ENCODE measurements around the gene HPX. TPM values are rescaled to one million over a fixed set of nuclear protein-coding genes. Genes with fewer than 3 reads are reported as not detected.
"Not testable (repeated sequence)": the region's sequence is repeated elsewhere in the genome, so short reads cannot be mapped to it uniquely, and the experiment has no call there.

Gene HPX
- total RNA-seq, 1 donor from 2014 or later: 9.6 TPM

DNA sequence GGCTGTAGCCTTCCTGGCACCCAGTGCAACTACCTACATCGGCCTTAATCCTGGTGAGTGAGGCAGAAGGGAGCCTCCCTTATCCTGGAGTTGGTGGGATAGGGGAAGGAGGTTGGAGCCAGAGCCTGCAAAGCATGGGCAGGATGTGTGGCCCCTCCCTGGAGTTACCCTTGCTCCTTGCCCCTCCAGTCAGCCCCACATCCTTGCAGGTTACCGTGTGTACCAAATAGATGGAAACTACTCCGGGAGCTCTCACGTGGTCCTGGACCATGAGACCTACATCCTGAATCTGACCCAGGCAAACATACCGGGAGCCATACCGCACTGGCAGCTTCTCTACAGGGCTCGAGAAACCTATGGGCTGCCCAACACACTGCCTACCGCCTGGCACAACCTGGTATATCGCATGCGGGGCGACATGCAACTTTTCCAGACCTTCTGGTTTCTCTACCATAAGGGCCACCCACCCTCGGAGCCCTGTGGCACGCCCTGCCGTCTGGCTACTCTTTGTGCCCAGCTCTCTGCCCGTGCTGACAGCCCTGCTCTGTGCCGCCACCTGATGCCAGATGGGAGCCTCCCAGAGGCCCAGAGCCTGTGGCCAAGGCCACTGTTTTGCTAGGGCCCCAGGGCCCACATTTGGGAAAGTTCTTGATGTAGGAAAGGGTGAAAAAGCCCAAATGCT lies 46.7 kb downstream of the HPX start:
- TF ChIP-seq, protein P1, sequence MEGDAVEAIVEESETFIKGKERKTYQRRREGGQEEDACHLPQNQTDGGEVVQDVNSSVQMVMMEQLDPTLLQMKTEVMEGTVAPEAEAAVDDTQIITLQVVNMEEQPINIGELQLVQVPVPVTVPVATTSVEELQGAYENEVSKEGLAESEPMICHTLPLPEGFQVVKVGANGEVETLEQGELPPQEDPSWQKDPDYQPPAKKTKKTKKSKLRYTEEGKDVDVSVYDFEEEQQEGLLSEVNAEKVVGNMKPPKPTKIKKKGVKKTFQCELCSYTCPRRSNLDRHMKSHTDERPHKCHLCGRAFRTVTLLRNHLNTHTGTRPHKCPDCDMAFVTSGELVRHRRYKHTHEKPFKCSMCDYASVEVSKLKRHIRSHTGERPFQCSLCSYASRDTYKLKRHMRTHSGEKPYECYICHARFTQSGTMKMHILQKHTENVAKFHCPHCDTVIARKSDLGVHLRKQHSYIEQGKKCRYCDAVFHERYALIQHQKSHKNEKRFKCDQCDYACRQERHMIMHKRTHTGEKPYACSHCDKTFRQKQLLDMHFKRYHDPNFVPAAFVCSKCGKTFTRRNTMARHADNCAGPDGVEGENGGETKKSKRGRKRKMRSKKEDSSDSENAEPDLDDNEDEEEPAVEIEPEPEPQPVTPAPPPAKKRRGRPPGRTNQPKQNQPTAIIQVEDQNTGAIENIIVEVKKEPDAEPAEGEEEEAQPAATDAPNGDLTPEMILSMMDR (IDR thresholded peaks at IDR 0.05; ENCODE audit: partially characterized antibody, unreplicated experiment): no peak
- Mint-ChIP-seq H3K36me3 (ENCODE audit: unreplicated experiment) (peaks cover 8% of the 10 kb centered on the region), H3K4me1 (ENCODE audit: low read depth, unreplicated experiment) (peaks cover 7% of the 10 kb centered on the region), H3K9me3 (ENCODE audit: unreplicated experiment) (peaks cover 8% of the 10 kb centered on the region), H3K4me3 (ENCODE audit: unreplicated experiment) (no peak overlapping the region), H3K27me3 (ENCODE audit: unreplicated experiment) (peaks cover 7% of the 10 kb centered on the region), H3K27ac (ENCODE audit: unreplicated experiment) (no peak overlapping the region)
- no peak for DNase-seq

DNA sequence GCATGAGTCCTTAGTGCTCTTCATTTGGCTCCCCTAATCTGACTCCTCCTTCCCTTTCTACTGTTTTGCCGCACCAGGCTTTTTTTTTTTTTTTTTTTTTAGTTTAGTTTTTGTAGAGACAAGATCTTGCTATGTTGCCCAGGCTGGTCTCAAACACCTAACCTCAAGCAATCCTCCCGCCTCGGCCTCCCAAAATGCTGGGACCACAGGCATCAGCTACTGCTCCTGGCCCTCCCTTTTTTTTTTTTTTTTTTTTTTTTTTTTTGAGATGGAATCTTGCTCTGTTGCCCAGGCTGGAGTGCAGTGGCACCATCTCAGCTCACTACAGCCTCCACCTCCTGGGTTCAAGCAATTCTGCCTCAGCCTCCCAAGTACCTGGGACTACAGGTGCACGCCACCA lies 48.5 kb downstream of the HPX start:
- not testable (repeated sequence) for H3K9me3 Mint-ChIP-seq (ENCODE audit: unreplicated experiment); H3K27me3 Mint-ChIP-seq (ENCODE audit: unreplicated experiment); H3K36me3 Mint-ChIP-seq (ENCODE audit: unreplicated experiment); DNase-seq; H3K4me1 Mint-ChIP-seq (ENCODE audit: low read depth, unreplicated experiment); H3K27ac Mint-ChIP-seq (ENCODE audit: unreplicated experiment)
- H3K4me3 Mint-ChIP-seq (ENCODE audit: unreplicated experiment): peak overlapping the region; percentile 25

DNA sequence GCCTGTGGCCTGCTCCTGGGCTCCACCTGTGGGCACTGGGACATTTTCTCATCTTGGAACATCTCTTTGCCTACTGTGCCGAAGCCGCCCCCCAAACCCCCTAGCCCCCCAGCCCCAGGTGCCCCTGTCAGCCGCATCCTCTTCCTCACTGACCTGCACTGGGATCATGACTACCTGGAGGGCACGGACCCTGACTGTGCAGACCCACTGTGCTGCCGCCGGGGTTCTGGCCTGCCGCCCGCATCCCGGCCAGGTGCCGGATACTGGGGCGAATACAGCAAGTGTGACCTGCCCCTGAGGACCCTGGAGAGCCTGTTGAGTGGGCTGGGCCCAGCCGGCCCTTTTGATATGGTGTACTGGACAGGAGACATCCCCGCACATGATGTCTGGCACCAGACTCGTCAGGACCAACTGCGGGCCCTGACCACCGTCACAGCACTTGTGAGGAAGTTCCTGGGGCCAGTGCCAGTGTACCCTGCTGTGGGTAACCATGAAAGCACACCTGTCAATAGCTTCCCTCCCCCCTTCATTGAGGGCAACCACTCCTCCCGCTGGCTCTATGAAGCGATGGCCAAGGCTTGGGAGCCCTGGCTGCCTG lies 49.2 kb downstream of the HPX start:
- peaks cover 5% of the 10 kb centered on the region for H3K36me3 Mint-ChIP-seq (ENCODE audit: unreplicated experiment)
- peak overlapping the region; percentile 90 for H3K4me3 Mint-ChIP-seq (ENCODE audit: unreplicated experiment)
- TF ChIP-seq, protein P1 (IDR thresholded peaks at IDR 0.05; ENCODE audit: partially characterized antibody, unreplicated experiment): no peak
- H3K9me3 Mint-ChIP-seq (ENCODE audit: unreplicated experiment): peaks cover 9% of the 10 kb centered on the region
- no peak for DNase-seq
- peaks cover 7% of the 10 kb centered on the region for H3K27me3 Mint-ChIP-seq (ENCODE audit: unreplicated experiment)
- H3K27ac Mint-ChIP-seq (ENCODE audit: unreplicated experiment): no peak overlapping the region
- peaks cover 7% of the 10 kb centered on the region for H3K4me1 Mint-ChIP-seq (ENCODE audit: low read depth, unreplicated experiment)

DNA sequence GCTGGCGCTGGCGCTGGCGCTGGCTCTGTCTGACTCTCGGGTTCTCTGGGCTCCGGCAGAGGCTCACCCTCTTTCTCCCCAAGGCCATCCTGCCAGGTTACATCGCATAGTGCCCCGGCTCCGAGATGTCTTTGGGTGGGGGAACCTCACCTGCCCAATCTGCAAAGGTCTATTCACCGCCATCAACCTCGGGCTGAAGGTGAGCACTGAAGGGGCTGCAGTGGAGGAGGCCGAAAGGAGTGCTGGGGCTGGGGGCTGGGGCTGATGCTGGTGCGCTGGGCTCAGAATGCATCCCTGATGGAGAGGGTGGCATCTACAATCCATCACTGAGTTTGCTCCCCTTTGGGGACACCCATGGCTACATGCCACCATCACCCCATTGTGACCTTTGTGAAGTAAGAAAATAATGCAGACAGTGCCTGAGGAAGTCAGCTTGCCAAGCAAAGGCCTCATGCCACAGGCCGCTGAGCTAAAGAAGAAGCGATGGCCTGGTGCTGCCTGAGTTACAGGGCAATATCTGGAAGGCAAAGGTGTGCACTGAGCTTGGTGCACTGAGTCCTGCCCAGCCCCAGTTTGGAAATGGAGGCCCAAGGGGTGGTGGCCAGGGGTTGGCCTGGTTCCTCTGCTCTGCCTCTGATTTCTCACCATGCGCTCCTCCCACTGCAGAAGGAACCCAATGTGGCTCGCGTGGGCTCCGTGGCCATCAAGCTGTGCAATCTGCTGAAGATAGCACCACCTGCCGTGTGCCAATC lies 49.9 kb downstream of the HPX start:
- Mint-ChIP-seq H3K4me1 (ENCODE audit: low read depth, unreplicated experiment) (peaks cover 5% of the 10 kb centered on the region), H3K36me3 (ENCODE audit: unreplicated experiment) (no peaks in the 10 kb centered on the region), H3K9me3 (ENCODE audit: unreplicated experiment) (peaks cover 9% of the 10 kb centered on the region), H3K27me3 (ENCODE audit: unreplicated experiment) (peaks cover 4% of the 10 kb centered on the region), H3K4me3 (ENCODE audit: unreplicated experiment) (peak overlapping the region; percentile 90), H3K27ac (ENCODE audit: unreplicated experiment) (peak overlapping the region; percentile 79)
- no peak for DNase-seq
- TF ChIP-seq, protein P1 (IDR thresholded peaks at IDR 0.05; ENCODE audit: partially characterized antibody, unreplicated experiment): no peak

DNA sequence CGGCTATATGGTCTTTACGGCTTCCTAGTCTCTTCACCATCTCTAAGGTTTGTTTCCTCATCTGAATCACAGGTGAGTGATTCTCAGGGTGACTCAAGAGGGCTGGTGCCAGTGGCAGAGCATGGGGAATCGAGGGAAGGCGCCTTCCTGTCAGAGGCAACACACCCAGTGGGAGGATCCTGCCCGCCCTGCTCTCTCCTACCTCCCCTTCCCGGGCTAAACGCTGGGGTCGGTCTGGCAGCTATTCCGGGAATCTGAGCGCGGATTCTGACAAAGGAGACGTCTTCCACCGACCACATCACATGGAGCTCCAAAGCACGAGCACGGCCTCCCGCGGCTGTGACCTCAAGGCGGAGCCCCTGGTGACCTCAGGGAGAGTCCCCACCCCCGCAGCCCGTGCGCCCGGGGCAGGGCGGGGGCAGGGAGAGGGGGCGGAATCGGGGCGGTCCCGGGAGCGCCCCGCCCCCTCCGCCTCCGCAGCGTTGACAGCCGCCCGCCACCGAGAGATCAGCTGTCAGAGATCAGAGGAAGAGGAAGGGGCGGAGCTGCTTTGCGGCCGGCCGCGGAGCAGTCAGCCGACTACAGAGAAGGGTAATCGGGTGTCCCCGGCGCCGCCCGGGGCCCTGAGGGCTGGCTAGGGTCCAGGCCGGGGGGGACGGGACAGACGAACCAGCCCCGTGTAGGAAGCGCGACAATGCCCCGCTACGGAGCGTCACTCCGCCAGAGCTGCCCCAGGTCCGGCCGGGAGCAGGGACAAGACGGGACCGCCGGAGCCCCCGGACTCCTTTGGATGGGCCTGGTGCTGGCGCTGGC lies 50.7 kb downstream of the HPX start, which contains the start of gene SMPD1:
SMPD1 (plus strand) TSS at position 570 of the 813 bp plus-strand sequence; CDS start at position 695, 125 bp downstream.
- DNase-seq: peak; percentile 92
- peaks cover 4% of the 10 kb centered on the region for H3K27me3 Mint-ChIP-seq (ENCODE audit: unreplicated experiment)
- H3K9me3 Mint-ChIP-seq (ENCODE audit: unreplicated experiment): peaks cover 9% of the 10 kb centered on the region
- TF ChIP-seq, protein P1 (IDR thresholded peaks at IDR 0.05; ENCODE audit: partially characterized antibody, unreplicated experiment): no peak
- H3K27ac Mint-ChIP-seq (ENCODE audit: unreplicated experiment): peak within 1 kb of the TSS; percentile 98
- peak within 1 kb of the TSS; percentile 90 for H3K4me3 Mint-ChIP-seq (ENCODE audit: unreplicated experiment)
- H3K4me1 Mint-ChIP-seq (ENCODE audit: low read depth, unreplicated experiment): peaks cover 5% of the 10 kb centered on the region
- H3K36me3 Mint-ChIP-seq (ENCODE audit: unreplicated experiment): no peaks in the 10 kb centered on the region

Data from glutamatergic neuron (in vitro differentiated cells).